GM19025 (cell line): ENCODE results near the gene SPATA19.

ENCODE experiments used
- ATAC-seq: cut with Tn5 transposase; IDR thresholded peaks from one replicate; pipeline ENCODE4 v1.9.1; 2021; ENCODE audit warnings: mild to moderate bottlenecking, low read depth, moderate library complexity; ENCODE audit not compliant: unreplicated experiment

SPATA19 gene

DNA sequence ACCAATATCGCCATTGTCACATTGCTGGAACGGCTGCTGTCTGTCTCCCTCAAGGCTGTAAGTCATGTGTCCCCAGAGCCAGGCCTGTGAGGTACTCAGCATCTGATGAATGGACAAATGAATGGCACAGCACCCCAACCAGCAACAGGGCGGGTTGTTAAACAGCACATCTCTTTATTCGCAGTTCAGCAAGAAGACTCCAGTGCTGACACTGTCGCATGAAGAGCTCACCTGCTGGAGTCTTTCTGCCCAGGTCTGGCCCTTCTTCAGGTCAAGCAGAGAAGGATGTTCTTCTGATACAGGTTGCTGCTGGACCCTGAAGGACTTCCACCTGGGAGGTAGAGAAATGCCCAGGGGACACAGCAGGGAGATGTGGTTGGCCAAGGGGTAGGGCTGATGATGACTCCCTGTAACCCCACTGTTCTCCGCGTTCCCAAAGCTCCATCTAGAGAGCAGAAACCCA, 4.8 kb downstream of the SPATA19 start:
- no peak for ATAC-seq

DNA sequence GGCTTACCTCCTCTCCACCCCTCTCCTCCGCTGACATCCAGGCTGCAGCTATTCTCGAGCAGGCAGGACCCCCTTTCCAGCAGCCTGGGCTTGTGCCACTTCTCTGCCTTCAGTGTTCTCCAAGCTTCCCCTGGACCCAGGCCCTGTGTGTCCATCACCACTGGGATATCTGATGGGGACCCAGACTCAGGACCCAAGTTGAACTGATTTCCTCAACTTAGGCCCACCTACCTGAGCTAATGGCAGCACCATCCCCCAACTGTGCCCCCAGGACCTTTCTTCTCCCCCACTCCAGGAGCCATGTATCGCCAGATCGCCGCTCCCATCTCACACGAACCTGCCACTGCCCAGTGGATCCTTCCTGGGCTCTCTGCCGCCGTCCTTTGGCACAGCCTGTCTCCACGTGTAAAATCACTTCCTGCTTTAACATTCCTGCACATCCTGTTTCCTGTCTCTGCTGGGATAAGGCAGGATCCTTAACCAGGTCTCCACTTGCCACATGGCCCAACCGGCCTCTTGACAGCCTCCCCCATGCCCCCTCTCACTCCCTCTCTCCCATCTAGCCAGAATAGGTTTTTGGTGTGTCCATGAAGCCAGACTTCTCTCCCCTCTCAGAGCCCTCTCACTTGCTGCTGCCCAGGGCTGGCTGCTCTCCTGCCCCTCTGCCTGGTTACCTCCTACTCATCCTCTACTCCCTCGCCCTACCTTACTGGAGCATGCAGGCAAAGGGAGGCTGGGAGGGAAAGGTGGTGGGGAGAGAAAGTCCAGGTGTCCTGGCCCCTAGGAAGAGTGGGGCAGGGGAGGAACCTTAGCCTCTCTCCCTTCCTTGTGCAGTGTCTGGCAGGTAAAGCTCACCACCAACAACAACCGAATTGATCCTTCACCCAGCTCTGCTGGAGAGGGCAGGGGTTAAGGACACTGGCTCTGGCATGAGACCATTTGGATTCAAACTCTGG, 9.4 kb downstream of the SPATA19 start:
- ATAC-seq, result no peak

DNA sequence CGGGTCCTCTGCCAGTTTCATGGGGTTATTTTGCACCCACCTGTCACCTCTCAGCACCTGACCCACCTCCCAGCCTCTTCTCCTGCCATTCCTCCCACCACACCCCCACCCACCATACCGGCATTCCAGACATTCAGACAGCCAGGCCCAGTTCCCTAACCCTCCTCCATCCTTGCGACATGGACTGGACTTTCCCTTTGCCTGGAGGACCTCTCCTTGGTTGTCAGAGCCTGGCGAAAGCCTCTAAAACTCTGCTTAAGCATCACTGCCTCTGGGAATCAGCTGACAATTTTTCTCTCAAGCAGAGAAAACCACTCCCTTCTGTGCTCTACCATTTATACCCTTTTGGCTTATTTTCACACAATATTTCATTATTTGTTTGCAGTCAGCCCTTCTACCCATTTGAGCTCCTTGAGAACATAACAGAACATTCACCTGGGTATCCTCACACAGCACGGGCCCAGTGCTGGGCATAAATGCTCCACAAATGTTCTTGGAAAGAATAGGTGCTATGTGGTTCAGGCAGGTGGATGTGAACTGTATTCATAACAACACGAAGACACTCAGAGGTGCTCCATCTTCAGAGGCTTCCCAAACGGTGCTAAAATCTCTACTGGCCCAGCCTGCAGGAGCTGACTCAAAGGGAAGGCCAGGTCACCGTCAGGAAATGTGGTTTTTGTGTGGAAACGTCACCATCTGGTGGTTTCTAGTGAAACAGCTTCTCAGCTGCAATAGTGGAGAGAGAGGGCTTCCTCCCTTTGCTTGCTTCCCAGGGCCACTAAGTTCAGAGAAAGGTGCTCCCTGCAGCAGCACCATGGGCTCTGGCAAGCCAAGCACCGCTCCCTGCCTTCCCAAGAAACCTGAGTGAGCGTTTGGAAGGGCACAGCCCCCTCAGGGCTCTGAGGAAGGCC, 10.4 kb downstream of the SPATA19 start:
- peak; percentile 88 for ATAC-seq

DNA sequence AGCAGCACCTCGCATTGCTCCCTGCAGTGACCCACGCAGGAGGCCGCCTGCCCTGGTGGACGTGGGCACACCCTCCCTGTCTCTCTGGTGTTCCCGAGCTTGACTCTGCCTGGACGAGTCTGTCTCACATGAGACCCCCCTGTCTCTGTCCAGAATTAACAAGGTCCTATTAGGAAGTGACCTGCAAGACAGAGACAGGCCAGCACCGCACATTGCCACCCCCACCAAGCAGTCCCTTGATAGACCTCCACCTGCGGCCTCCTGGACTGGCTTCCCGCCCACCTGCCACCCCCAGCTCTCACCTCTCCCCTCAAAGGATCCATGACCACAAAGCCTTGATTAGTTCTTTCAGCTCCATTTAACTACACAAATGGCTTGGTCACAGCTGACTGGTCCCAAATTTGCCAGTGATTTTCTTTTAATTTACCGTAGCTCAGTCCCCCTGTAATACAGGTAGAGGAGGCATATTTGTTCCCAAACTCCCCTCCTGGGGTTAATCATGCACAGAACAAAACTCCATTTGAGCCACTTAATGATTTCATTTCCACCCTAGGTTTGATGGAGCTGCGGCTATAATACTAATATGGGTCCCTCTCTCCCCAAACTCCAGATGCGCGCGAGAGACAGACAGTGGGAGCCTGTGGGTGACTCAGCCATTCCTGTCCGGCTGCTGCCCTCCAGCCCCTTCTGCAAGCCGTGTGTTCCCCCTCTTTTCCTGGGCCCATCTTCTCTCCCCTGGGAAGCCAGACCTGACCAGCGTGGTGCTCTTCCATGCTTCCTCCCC, 11.2 kb downstream of the SPATA19 start:
- ATAC-seq, result no peak

DNA sequence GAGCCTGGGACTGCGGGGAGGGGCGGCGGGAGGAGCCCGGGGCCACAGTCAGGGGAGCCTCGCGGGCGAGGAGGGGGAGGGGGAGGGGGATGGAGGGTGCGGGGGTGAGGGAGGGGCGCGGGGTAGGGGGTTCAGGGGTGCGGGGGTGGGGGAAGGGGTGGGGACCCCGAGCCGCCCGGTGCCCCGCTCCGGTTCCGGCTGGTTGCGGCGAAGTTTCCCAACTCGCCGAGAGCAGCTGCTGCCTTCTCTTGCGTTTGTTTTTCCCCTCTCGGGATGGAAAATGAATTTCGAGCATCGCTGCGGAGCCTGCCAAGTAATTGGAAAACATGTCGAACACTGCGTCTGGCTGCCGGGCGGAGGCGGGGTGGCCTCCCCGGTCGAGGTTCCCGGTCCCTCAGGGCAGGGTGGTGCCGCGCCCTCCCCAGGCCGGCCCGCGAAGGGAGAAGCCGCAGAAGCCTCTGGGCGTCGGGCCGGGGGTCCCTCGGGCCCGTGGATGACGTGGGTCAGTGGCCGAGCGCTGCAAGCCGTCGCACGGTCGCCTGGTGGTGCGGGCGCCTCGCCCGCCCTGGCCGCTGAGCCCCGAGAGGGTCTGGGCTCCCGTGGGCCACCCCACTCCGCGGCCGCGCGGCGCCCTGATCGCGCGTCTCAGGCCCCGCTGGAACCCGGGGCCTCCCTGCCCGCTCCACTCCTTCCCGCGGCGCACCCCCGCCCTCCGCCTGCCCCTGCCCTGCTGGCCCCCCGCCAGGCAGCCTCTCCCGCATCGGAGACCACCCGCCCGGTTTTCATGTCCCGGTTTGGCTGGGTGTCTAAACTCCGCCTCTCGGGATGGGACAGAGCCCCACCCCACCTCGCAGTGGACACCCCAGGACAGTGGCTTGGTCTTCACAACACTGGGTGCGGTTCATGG, 12.1 kb downstream of the SPATA19 start:
- no peak for ATAC-seq

DNA sequence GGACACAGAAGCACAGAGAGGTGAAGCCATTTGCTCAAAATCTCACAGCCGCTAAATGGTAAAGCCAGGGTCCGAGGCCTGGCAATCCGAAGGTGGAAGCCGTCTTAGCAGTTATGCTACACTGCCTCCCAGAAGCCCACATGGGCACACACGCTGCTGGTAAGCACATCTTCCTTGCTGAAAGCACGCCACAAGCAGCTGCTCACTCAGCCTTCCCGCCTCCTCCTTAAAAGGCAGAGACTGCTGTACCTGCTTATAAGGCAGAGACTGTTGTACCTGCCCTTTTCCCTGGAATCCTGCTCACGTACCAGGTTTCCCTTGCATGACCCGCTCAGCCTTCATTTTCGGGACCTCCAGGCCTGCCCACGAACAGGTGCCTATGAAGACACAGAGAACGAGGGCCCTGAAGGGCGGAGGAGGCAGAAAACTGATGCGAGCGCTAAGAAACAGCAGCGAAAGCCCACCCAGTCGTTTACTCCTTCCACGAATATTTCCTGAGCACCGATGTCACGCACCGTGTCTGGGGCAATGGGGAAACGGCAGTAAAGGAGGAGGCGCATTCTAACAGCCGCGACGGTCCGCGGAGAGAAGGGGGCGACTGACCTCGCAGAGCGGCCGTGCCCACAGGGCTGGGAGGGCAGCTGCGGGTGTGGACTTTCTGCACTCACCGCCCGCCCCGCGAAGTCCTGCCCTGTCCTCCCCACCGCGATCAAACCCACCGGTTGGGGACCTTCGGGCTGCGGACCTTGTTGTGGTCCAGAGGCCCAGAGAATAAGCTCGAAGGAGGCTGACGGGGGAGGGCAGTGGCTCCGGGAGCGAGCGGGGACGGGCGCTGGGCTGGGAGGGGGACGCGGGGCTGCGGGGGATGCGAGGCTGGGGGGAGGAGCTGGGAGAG, 13.0 kb downstream of the SPATA19 start:
- ATAC-seq, result no peak

DNA sequence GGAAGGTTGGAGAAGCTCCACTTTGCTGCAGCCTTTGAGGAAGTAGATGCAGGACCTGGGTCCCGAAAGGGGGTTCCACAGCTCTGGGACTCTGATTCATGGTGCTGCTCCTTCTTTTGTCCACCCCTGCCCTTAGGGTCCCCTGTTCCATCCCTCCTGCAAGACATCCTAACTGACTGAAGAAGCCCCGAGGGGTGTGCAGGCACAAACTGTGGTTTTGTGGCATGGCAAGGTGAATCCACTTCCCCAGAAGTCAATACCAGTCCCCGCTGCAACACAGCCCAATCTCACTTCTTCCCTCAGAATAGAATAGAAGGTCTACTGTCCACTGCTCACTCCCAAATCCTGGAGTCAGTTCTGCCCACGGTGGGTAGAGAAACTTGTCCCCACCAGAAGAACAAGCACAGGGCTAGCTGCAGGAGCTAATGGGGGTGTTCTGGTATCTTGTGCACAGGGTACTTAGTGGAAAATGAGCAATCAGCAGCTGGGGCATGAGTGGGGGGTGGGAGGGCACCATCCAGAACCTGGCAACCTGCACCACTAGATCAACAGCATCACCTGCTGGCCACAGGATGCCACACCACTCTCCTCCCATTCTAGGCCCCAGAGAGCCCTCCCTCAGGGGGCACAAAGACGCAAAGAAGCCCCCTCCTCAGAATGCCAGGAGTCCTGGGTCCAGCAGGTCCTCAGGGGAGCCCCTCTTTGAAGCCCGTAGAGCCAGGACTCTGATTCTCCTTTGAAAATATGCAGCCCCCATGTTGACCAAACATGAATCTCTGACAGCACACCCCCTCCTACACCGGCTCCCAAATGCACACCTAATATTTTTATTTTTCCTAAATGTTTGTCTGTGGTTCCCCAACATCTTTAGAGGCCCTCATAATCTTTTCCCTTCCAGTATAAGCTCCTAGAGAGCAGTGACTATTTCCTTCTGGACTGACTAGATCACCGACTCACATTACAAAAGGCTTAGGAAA, 14.1 kb downstream of the SPATA19 start:
- ATAC-seq, result no peak

DNA sequence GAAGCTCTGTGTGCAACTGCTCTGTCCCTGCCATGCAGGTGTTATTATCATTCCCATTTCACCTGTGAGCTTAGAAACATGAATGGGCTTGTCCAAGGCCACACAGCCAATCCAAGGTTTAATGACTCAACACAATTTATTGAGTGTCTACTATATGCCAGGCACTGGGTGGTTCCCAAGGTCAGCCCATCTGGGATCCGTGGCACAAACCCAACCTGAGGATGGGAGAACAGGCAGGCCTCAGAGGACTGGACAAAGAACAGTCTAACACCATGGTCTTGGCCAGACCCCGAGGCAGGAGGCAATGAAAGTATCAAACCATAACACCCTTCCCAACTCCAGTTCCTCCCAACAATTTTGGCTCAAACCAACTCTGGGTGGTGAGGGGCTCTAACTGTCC, 15.7 kb downstream of the SPATA19 start:
- ATAC-seq, result no peak

DNA sequence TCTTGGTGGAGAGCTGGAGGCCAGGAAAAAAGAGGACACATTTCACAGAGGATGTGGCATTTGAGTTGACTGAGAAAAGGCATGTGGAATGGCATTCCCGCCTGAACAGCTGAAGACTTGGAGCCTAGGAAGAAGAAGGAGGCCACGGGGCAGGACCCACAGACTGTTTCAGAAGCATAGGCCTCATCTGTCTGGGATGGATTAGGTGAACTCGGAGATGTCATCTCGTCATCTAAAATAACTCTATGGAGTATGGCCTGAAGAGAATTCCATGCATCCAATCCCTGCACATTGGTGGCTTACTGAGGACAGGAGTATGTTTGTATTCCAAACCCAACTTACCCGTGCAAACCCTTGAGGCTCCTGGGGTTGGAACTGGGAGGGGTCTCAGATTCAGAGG, 16.4 kb downstream of the SPATA19 start:
- no peak for ATAC-seq

DNA sequence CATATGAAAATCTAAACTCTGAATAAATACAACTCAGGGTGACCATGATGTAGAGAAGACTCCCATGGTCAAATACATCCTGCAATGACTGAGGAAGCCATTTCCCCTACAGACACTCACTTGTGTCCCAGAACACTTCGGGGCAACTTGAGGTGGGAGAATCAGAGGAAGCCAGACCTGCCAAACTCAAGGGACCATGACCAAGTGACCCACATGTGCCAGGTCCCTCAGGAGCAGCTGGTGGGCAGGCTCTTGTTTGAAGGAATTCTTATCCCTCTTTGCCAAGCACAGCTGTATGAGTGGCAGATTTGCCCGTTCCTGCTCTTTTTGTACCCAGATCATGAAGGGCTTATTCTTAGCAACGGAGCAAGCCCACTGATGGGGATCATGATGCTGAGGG, 17.8 kb downstream of the SPATA19 start:
- ATAC-seq, result no peak

DNA sequence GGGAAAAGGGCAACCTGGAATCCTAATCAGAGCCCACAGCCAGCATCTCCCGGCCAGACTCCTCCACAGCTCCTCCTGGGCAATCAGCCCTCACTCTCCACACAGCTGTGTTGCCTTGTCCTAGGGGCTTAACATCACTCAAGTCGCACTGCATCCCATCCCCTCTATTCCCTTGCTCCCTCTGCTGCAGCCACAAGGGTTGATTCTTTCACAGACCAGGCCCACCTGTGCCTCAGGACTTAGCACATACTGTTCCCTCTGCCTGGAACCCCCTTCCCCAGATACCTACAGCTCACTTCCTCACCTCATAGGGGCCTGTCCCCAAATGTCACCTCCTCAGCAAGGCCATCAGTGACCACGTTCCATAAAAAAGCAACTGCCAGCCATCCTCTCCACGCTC, 18.4 kb downstream of the SPATA19 start:
- ATAC-seq, result no peak

DNA sequence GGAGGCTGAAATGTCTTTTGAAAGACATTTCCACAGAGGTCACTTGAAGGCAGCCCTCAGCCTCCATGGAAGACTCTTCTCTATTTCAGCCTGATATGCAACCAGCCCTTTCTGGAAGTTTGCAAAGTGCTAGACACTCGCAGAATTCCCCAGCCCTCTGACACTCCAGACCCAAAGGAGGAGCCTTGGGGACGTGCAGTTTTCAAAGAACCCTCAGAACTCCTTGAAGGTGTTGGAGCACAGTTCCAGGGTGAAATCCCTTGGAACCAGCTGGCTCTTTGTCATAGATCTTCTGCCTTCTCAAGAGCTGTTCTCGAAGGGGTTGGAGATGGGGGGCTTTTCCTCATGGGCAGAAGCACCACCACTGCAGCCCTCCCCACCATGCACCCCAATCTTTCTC, 19.6 kb downstream of the SPATA19 start:
- no peak for ATAC-seq

DNA sequence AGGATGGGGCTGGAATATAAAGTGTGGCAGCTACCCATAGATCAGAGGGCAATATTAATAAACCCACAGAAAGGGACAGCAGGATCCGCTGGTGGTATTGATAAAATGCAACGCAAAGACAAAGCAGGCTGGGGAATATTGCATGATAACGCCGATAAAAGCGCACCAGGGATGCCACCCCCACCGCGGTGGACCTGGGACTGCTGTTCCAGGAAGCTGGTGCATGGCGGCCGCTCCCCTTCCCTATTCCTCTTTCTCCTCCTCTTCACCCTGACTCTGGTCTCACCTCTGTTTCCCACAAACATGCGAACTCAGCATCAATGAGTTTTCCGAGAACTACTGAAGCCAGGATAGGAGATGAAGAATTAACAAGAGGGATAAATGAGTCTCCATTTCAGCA, 20.2 kb downstream of the SPATA19 start:
- no peak for ATAC-seq

DNA sequence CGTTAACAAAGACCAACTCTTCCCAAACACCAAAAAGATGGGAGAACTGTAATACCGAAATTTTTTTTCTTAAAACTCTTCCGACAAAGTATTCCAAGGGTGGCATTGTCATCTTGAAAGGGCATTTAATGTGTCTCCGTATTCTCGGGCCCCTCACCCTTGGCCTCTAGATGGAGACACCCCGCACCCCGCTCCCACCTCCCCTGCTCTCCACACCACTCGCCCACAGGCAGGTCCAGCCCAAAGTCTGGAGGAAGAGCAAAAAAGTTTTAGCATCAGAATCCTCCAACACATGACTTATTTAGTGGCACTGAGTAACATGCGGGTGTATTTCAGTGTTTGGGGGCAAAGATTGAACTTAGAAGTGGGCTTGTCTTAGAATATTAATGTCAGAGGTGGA, 20.7 kb downstream of the SPATA19 start:
- ATAC-seq, result no peak

DNA sequence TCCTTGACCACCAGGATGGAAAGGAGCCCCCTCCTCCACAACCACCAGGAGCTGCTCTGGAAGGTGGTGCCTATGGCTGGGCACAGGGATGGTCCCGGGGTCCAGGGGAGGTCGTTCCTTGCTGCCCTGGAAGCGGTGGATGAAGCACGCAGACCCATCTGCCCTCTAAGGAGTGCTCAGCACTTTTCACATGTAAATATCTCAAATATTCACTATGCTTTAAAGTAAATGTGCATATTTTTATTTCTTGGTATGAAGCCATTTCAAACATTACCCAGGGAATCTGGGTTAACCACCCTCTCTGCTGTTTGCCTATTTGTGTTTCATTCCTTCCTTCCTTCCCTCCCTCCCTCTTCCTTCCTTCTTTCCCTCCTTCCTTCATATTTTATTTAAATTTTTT, 21.7 kb downstream of the SPATA19 start:
- ATAC-seq, result no peak

DNA sequence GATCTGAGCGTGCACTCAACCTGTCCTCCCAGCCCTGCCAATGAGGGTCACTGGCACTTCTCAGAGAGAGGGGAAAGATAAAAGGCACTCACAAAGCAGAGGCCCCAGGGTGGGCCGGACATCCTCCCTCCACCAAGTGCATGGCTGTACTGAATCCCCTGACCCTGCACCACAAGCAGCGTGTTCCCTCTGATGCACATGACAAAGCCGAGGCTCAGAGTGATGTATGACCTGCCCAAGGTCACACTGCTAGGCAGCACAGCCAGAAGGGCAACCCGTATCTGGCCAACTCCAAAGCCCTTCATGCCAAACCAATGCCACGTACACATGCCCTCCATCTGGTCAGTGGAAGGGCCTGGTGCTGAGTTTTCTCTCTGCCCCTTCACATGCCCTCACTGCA, 22.1 kb downstream of the SPATA19 start:
- no peak for ATAC-seq

DNA sequence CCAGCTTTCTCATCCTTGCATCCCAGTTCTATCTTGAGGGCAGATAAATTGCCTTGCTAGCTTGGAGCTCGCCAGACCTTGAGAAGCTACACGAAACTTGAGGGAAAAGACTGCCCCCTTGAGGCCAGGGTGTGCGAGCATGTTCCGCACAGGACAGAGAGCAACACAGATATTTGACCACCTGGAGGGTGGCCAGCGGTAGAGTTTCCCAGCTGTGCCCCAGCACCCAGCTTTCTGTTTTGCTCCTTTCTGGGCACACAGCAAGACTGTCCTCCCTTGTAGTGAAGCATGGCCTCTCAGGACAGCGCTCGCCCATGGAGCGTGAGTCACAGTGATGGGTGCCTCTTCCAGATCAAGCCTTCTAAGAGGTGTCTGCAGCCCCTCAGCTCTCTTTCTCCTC, 23.5 kb downstream of the SPATA19 start:
- no peak for ATAC-seq
